Cerebellar nuclear complex (tissue), 1 donor: ENCODE measurements around the gene C7.
"Not testable (repeated sequence)": the region's sequence is repeated elsewhere in the genome, so short reads cannot be mapped to it uniquely, and the experiment has no call there.

Experiments
- DNase-seq, 2 experiments: peaks; one replicate each; lab custom pipeline; 2025; lab: John Stamatoyannopoulos, UW

C7 gene

DNA sequence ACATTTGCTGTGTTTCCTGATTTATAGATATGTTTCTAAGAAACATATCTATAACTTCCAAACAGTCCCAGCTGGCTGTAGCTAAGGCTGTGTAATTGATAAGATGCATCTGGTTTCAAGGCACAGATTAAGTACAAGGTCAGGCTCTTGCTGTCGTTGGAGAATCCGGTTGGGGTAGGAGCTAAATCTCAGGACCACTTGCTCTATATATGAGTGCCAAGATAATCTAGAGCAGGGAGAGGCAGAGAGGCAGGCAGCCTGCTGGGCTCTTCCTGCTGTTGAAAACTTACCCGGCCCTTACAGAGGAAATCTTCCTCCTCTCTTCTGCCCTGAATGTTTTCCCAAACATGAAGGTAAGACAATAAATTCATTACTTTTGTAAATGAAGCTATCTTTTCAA lies at the start of gene C7:
Gene C7, plus strand, starts transcription at position 234 of the 400 bp plus-strand sequence. Its CDS starts 114 bp downstream, at position 348.
- no peak for DNase-seq

DNA sequence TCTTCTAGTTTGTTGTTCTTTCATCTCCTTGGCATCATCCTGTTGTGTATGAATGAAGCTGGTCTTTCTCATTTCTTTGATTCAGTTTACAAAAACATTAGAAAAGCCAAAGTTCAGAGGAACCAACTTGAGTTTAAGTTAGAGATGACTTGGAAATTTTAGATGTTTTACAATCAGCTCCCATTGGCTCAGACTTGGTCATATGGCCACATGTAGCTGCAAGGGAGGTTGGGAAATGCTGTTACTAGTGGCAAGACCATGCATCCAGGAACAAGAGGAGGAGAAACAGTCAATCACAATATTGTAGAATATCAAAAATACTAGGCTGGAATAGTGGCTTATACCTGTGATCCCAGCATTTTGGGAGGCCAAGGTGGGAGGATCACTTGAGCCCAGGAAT lies 48.6 kb upstream of the C7 start:
- no peak for DNase-seq

DNA sequence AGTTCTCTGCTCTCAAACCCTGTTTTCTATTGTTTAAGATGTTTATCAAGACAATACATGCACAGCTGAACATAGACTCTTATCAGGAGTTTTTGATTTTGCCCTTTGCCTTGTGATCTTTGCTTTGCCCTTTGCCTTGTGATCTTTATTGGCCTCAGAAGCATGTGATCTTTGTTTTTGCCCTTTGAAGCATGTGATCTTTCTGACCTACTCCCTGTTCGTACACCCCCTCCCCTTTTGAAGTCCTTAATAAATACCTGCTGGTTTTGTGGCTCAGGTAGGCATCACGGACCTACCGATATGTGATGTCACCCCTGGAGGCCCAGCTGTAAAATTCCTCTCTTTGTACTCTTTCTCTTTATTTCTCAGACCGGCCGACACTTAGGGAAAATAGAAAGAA lies 44.3 kb upstream of the C7 start:
- not testable (repeated sequence) for DNase-seq

DNA sequence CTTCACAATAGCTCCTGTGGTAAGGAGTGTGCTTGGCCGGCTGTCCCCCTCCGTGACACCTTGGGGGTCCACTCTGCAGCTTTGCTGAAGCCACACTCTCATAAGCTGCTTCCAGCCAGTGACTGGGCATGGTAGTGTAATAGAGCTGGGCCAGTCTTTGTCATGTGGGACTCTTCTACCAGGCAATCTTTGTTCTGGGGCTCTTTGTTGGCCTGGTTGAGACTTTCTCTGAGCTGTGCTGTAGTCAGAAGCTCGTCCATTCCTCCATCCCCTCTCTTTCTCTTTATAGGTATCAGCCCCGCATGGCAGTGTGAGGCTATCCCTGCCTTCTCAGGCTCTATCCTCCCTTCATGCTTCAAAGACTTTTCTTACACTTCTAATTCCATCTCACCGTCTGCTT lies 42.5 kb upstream of the C7 start:
- no peak for DNase-seq

DNA sequence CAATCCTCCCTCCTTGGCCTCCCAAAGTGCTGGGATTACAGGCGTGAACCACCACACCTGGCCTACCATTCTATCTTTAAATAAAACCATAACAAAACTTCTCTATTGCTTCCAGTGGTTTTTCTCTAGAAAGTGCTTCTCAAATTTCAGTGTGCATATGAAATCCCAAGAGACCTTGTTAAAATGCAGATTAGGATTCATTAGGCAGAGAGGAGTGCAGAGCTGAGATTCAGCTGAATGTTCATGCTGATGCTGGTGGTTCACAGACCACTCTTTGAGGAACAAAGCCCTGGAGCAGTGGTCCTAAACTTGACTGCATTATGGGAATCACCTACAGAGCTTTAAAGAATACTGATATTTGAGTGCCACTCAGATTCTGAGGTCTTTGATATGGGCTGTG lies 39.9 kb upstream of the C7 start:
- no peak for DNase-seq

DNA sequence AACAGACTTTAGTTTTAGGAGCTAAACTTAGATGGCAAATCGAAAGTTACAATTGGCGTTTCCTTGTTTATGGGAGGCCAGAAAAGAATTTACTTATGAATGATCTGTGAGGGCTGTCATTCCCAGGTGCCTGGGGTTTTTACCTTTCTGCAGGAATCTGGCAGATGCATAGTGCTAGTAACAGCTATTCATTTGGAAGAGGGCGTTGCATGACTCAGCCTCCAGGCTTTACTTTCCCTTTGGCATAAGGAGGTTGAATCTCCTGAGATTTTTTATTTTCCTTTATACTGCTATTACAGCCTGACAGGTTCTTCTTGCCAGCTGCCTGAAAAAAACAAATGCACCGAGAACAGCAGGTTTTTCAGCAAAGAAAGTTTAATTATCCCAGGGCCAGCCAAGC lies 38.1 kb upstream of the C7 start:
- no peak for DNase-seq

DNA sequence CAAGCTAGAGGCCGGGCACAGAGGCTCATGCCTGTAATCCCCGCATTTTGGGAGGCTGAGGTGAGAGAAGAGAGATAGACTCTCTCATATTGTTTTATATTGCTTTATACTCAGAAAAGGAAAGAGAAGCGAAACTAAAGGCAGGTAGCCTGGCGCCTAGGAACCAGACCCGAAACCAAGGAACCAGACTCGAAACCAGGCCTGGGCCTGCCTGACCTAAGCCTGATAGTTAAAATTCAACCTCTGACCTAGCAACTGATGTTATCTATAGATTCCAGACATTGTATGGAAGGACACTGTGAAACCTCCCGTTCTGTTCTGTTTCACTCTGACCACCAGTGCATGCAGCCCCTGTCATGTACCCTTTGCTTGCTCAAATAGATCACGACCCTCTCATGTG lies 37.0 kb upstream of the C7 start:
- not testable (repeated sequence) for DNase-seq

DNA sequence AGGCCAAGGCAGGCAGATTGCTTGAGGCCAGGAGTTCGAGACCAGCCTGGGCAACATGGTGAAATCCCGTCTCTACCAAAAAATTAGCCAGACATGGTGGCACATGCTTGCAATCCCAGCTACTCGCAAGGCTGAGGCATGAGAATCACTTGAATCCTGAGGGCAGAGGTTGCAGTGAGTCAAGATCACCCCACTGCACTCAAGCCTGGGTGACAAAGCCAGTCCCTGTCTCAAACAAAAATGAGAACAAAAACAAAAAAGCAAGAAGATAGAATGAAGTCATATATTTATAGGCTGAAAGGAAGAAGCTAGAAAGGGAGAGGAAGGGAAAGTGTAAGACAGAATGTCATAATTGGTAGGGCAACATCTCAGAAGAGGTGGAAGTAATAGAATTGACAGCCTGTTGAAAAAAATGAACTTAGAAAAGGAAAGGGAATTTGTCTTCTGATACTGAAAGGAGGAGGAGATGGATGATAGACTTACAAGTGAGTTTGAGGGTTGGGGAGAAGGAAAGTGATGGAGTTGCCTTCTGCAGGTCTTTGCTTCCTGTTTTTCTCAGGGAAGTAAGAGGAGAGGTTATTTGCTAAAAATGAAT lies 35.9 kb upstream of the C7 start:
- DNase-seq, result no peak

DNA sequence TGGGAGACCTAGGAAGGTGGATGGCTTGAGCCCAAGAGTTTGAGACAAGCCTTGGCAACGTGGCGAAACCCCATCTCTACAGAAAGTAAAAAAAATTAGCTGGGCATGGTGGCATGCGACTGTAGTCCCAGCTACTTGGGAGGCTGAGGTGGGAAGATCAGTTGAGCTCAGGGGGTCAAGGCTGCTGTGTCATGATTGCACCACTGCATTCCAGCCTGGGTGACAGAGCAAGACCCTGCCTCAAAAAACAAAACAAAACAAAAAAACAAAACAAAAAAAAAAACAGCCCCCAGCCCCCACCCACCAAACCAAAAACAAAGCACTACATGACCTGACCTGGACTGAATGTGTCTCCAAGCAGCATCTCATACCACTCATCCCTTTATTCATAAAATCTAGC lies 33.3 kb upstream of the C7 start:
- no peak for DNase-seq

DNA sequence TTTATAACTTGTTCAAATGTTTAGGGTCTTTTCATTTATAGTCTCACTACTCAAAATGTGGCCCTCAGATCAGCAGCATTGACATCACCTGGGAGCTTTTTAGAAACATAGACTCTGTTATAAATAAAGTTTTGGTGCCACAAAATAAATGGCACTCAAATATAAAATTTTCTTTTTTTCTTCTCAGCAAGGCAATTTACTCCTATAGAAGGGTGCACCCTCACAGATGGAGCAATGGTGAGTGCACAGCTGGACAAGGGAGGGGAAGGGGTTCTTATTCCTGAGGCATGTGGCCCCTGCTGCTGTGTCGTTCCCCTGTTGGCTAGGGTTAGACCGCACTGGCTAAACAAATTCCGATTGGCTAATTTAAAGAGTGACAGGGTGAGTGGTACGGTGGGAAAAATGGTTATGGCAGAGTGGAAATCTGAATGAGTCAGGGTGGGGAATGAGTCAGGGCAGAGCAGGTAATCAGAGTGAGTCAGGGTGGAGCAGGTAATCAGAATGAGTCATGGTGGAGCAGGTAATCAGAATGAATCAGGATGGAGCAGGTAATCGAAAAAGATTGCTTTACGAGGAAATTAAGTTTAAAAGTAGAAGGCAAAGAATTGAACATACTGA lies 31.8 kb upstream of the C7 start:
- DNase-seq, result no peak

DNA sequence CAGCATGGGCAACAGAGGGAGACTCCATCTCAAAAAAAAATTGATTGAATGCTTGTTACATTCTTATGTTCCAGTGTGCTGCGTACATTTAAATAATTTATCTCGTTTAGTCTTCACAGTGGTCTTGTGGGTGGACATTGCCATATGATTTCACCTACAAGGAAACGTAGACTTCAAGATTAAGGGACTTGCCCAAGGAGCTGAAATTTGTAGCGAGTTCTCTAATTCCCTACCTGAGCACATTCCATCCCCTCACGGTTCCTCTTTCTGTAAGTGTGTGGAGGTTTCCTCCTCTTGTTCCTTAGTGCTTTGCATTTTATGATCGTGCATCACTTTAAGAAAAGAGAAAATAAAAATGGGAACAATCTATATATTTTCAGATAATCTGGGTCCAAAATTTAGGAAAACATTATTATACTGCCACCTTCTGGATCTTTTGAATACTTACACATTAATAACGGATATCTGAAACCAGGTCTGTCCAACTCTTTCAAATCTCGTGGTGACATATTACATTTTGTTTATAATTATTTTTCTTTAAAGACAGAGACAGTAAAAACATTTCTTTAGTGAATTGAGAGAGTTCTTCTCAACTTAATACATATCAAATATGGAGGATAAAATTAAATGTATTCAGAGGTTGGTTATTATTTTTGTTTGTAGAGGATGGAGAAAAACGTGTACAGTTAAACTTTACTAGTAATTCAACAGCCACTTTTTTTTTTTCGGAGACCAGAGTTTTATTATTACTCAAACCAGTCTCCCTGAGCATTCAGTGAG lies 29.9 kb upstream of the C7 start:
- DNase-seq, result no peak

DNA sequence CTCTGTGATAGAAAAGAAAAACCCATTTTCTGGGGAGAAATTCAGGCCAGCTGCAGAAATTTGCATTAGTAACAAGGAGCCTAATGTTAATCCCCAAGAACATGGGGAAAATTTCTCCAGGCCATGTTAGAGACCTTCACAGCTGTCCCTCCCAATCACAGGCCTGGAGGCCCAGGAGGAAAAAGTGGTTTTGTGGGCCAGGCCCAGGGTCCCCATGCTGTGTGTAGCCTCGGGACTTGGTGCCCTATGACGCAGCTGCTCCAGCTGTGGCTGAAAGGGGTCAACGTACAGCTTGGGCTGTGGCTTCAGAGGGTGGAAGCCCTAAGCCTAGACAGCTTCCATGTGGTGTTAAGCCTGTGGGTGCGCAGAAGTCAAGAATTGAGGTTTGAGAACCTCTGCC lies 27.0 kb upstream of the C7 start:
- DNase-seq, result no peak

DNA sequence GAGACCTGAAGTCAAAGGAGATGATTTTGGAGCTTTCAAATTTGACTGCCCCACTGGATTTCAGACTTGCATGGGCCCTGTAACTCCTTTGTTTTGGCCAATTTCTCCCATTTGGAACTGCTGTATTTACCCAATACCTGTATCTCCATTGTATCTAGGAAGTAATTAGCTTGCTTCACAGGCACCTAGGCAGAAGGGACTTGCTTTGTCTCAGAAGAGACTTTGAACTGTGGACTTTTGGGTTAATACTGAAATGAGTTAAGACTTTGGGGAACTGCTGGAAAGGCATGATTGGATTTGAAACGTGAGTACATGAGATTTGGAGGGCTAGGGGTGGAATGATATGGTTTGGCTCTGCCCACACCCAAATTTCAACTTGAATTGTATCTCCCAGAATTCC lies 26.2 kb upstream of the C7 start:
- DNase-seq, result not testable (repeated sequence)

DNA sequence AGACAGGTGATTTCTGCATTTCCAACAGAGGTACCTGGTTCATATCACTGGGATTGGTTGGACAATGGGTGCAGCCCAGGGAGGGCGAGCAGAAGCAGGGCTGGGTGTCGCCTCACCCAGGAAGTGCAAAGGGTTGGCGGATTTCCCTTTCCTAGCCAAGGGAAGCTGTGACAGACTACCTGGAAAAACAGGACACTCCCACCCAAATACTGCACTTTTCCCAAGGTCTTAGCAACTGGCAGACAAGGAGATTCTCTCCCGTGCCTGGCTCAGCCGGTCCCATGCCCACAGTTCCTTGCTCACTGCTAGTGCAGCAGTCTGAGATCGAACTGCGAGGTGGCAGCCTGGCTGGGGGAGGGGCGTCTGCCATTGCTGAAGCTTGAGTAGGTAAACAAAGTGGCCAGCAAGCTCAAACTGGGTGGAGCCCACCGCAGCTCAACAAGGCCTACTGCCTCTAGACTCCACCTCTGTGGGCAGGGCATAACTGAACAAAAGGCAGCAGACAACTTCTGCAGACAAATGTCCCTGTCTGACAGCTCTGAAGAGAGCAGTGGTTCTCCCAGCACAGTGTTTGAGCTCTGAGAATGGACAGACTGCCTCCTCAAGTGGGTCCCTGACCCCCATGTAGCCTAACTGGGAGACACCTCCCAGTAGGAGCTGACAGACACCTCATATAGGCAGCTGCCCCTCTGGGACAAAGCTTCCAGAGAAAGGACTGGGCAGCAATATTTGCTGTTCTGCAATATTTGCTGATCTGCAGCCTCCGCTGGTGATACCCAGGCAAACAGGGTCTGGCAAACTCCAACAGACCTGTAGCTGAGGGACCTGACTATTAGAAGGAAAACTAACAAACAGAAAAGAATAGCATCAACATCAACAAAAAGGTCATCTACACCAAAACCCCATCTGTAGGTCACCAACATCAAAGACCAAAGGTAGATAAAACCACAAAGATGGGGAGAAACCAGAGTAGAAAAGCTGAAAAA lies 13.6 kb upstream of the C7 start:
- not testable (repeated sequence) for DNase-seq

DNA sequence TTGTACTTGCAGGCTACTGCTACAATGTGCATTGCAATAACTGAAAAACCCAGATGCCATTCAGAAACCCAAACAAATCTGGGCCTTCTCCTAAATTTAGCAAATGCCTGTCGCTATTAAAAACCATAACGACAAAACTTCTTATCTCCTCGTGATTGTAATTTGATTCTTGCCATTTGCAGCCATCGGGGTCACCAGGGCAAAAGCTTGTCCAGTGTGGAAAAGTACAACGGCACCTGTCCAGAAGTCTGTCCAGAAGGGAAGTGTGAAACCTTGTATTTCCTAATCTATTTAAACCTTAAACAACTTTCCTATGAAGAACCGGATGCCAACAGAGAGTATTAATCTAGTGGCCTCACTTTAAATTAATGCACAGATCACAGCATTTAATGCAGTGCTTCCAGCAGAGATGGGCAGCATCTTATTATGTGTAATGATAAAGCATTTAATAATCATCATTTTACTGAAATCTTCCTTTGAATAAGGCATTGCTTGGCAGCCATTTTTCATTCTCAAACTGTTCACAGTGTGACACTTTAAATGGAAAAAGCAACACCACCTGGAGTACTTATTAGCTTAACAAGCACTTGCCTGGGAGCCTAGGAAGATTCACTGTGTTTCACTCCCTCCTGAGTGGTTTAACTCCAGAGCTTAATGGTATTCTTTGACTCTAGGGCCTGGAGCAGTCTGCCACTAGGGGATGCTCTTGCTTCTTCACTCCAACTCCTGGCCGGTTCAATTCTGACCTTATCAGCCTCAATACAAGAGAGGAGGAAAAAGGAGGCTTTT lies 4.9 kb upstream of the C7 start:
- DNase-seq, result no peak

DNA sequence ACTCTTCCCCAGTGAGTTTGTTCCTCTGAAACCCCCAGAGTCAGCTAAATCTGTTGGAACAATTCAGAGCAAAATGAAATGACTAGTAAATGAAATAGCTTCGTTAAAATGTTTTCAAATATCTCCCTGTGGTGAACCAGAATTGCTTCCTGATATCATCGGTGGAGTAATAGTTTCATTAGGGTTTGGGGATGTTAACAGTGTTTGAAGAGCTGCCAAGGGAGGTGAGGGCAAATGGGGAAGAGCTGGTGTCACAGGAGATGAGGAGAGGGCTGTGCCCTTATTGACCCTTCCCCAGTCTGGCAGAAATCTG lies 4.3 kb upstream of the C7 start:
- no peak for DNase-seq

DNA sequence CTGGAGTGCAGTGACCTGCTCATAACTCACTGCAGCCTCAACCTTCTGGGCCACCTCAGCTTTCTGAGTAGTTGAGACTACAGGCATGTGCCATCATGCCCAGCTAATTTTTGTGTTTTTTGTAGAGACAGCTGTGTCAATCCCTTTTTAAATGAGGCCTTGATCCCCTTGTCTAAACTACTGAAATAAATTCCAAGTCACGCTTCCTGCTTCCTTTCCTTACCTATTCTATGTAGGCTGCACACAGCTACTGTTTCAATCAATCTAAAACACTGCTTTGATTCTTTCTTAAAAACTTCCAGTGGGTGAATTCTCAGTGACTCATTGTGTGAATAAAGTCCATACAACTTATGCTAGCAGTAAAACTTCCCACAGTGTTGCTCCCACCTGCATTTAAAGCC lies 2.9 kb upstream of the C7 start:
- no peak for DNase-seq

DNA sequence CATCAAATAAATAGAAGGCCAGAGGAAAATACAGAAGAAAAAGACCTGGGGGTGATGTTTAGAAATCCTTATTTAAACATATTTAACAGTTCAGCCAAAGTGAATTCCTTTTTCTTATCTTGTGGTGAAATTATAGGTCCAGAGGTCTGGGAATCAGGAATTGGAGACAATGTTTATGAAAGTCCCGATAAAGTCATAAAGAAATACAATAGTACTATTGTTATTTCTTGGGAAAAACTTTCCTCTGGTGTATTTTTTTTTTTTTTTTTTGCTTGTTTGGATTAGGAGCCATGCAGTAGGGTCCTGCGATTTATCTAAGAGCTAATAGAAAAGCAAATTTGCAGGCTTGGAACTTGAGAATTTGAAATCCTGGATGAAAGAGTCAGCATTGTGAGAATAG lies 426 bp downstream of the C7 start:
- no peak for DNase-seq

DNA sequence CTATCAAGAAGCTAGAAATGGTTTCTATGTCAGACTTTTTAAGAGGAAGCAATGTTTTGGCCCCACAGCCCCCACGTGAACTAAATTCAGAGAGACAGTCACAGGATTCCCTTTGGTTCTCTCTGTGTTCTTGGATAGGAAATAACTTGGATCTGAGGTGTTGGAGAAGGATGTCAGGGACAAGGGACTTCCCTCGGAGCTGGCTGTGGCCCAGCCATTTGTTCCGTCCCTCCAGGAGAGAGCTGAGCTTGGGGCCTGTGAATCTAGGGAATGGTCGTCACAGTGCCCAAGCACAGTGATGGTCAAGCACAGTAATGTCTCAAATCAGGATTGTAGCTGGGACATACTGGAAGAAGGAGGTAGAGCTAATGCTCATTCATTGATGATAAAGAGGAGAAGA lies 2.0 kb downstream of the C7 start:
- no peak for DNase-seq

DNA sequence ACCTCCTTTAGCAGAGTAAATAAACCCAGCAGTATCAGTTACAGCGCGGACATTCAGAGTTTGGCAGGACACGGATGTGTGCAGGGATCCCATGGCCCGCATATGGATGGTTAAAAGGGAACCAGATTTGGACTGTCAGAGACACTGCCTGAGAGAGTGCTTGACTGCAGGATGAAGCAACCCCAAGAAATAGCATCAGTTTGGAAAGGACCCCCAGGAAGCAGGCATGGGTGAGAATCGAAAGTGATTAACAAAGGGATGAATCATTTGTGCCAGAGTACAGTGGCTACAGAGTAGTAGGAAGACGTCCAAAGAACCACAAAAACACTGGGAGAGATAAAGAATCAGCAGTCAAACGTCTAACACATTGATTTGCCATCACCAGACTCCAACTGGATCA lies 5.5 kb downstream of the C7 start:
- DNase-seq, result no peak

DNA sequence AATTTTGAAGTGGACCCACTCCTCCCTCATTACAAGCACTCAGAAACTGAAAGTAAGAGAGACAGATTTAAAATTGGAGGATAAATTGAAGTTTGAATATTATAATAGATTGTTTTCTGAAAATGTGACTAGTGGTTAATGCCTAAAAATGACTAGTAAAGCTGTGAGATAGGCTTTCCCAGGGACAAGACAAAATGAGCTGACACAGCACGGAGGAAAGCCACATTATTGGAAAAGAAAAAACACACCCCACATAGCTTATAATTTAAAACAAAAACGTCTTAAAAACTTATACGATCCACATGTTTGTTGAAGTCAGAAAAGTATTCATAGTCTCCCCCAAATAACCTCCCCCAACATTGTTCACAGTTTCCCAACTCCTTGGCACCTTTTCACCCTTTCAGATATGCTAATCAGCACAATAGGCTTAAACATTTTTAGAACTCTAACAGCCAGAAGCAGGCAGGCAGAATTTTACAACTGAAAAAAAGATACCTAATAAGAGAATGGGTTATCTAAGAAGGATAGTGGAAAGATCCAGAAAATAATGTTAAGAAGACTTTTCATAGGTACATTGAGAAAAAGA lies 6.1 kb downstream of the C7 start:
- DNase-seq, result no peak
